PFSK-1 (cell line): Measurements from ENCODE around the gene HIF1A.

ENCODE experiments used
- FOXP2 ChIP-seq: optimal IDR thresholded peaks from 2 replicates; pipeline ENCODE3; 2011; ENCODE audit warnings: borderline replicate concordance, control low read depth, inconsistent platforms; ENCODE audit not compliant: insufficient read depth; ENCODE audit errors: extremely low read length, extremely low read depth
- POLR2AphosphoS5 ChIP-seq: IDR thresholded peaks from 2 replicates; pipeline ENCODE4 v1.6.1; 2012; ENCODE audit warnings: low read depth, mild to moderate bottlenecking, control low read depth, low read length, moderate library complexity
- SIN3A ChIP-seq: IDR thresholded peaks from 2 replicates; pipeline ENCODE4 v1.6.1; 2012; ENCODE audit warnings: mild to moderate bottlenecking, low read length, moderate library complexity, borderline replicate concordance; ENCODE audit not compliant: insufficient read depth
- TAF1 ChIP-seq: IDR thresholded peaks from 2 replicates; pipeline ENCODE4 v1.6.1; 2012; ENCODE audit warnings: low read length, control low read depth, borderline replicate concordance; ENCODE audit not compliant: insufficient read depth
- TF ChIP-seq, protein P1 (sequence below), 2 experiments: IDR thresholded peaks; 2 replicates each; pipeline versions ENCODE4 v1.6.1 to v1.8.0; 2011 to 2012; ENCODE audit warnings: low read depth in 2 of 2, low read length in 2 of 2, control low read depth in 1 of 2, inconsistent platforms in 1 of 2, mild to moderate bottlenecking in 1 of 2, moderate library complexity in 1 of 2; ENCODE audit not compliant: insufficient read depth in 1 of 2

The HIF1A gene

DNA sequence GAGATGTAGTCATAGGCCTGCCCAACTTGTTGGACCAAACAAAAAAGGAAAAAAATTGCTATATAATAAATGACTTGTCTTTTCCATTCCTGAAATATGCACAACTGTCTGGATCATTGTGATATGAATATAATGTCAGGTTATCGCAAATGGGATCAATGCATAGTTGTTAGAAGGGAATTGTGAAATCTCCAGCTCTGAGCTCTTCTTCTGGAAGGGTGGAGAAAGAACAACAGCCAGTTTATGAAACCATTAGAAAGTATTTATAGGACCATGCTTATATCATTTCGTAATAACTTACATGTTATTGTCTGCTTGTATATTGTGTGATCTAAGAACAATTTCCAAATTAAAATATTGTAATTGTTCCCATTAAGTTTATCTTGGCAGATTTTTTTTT is 35.7 kb upstream of the HIF1A start:
- TF ChIP-seq SIN3A, result no peak
- TF ChIP-seq, protein P1, sequence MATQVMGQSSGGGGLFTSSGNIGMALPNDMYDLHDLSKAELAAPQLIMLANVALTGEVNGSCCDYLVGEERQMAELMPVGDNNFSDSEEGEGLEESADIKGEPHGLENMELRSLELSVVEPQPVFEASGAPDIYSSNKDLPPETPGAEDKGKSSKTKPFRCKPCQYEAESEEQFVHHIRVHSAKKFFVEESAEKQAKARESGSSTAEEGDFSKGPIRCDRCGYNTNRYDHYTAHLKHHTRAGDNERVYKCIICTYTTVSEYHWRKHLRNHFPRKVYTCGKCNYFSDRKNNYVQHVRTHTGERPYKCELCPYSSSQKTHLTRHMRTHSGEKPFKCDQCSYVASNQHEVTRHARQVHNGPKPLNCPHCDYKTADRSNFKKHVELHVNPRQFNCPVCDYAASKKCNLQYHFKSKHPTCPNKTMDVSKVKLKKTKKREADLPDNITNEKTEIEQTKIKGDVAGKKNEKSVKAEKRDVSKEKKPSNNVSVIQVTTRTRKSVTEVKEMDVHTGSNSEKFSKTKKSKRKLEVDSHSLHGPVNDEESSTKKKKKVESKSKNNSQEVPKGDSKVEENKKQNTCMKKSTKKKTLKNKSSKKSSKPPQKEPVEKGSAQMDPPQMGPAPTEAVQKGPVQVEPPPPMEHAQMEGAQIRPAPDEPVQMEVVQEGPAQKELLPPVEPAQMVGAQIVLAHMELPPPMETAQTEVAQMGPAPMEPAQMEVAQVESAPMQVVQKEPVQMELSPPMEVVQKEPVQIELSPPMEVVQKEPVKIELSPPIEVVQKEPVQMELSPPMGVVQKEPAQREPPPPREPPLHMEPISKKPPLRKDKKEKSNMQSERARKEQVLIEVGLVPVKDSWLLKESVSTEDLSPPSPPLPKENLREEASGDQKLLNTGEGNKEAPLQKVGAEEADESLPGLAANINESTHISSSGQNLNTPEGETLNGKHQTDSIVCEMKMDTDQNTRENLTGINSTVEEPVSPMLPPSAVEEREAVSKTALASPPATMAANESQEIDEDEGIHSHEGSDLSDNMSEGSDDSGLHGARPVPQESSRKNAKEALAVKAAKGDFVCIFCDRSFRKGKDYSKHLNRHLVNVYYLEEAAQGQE (IDR thresholded peaks at IDR 0.05; ENCODE audit: insufficient read depth in 1 of 2, low read depth in 2 of 2, low read length in 2 of 2), result no peak
- TF ChIP-seq FOXP2, result no peak
- no peak for TF ChIP-seq TAF1
- no peak for TF ChIP-seq POLR2AphosphoS5

DNA sequence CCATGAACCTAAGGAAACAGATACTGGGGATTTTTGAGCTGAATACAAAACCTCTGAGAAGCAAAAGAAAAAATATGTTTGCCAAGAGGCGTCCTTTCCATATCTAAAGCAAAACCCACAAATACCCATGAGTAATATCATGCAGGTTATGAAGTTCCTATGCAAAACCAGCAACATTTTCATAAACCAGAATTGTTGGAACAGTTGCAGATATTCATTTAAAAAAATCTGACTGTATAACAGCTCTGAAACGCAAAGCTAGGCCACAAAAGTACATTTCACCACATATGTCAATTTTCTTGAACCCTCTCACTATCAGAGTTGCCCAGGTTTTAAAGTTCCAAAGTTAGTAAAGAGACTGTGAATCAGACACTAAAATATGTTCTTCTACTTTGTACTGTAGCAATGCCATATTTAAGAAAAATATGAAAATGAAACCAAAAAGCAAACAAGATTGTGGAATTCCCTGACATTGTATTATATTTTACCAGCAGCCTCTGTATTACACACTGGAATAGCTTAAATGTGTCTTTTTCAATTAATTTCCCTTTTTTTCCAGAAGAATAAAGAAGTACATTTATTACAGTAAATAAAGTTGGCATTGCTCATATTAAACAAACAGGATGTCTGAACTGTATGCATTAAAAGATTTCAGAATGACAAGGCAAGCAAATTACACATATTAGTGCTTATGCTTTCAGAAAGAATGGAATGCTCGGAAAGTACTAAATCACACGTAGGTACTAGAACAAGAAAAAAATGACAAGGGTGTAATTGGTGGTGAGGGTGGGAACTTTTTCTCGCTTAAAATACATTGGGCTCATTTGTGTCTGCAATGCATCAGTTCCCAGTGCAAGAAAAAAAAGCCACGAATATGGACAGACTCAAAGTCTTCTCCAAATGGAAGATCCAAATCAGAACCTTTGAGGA is 33.6 kb upstream of the HIF1A start:
- TF ChIP-seq FOXP2, result no peak
- TF ChIP-seq POLR2AphosphoS5, result no peak
- no peak for TF ChIP-seq SIN3A
- TF ChIP-seq TAF1, result no peak
- TF ChIP-seq, protein P1 (IDR thresholded peaks at IDR 0.05; ENCODE audit: insufficient read depth in 1 of 2, low read depth in 2 of 2, low read length in 2 of 2), result no peak

DNA sequence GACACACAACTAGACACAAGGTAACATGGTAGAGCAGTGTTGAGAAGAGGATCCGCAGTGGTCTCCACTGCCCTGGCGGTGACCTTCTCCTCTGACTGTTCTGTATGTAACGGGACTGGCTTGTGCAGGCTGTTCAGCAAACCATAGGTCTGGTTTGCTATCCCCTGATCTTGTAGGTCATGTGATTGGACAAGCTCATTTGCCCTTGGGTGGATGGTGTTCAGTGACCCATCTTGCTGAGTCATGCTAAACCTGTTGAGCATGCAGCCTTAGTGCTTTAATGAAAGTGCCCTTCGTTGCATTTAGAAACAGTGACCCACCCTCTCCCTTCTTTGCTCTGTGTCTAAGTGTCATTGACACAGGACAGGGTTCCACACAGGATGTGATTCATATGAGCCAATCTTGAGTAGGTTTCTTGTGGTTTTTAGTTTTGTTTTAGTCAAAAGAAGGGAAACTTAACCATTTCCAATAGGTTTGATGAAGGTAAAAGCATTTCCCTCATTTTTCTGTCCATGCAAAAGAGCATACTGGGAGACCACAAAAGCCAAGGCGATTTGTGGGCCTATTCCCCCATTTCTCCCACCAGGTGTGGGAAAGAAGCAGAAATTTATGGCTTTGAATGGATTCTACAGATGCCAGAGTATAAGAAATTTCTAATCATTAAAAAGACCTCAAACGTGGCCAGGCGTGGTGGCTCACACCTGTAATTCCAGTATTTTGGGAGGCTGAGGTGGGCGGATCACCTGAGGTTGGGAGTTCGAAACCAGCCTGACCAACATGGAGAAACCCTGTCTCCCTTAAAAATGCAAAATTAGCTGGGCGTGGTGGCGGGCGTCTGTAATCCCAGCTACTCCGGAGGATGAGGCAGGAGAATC is 32.6 kb upstream of the HIF1A start:
- TF ChIP-seq SIN3A (no peak), TAF1 (no peak), POLR2AphosphoS5 (no peak), FOXP2 (no peak)
- TF ChIP-seq, protein P1 (IDR thresholded peaks at IDR 0.05; ENCODE audit: insufficient read depth in 1 of 2, low read depth in 2 of 2, low read length in 2 of 2), result no peak

DNA sequence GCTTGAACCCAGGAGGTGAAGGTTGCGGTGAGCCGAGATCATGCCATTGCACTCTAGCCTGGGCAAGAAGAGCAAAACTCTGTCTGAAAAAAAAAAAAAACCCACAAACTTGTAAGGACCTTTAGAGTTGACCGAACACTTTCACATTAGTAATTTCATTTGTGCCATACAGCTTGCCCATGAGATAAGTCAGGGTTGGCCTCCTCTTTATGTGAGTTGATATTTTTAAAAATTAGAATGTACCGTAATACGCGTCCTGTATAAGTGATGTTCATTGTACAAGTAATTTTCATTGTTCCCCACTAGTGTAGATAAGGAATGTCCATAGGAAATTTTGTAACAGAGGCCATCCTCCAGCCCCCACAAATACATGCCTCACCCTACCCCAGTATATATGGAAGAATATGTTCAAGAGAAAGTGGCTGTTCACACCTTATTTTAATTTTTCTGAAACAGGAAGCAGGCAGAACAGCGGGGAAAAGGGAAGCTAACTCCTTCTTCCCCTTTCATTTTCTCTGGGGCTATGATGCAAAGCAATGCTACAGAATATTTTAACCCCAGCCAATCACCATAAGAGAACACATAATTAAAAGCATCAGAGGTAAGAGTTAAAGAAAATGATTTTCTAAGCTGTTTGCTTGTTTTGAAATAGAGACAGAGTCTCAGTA is 31.9 kb upstream of the HIF1A start:
- TF ChIP-seq POLR2AphosphoS5 (no peak), TAF1 (no peak), FOXP2 (no peak)
- TF ChIP-seq, protein P1 (IDR thresholded peaks at IDR 0.05; ENCODE audit: insufficient read depth in 1 of 2, low read depth in 2 of 2, low read length in 2 of 2), result no peak
